HepG2 (cell line): ENCODE measurements around the gene THOC2. TPM values are rescaled to one million over a fixed set of nuclear protein-coding genes. Genes with fewer than 3 reads are reported as not detected.

ENCODE experiments used
- FOXP4 ChIP-seq: sonication (generic); formaldehyde crosslinking; IDR thresholded peaks from 2 replicates; pipeline ENCODE4 v1.4.0; 2020; ENCODE audit warnings: missing genetic modification reagents
- HNRNPK ChIP-seq: fragments of 200-400 bp; formaldehyde crosslinking; IDR thresholded peaks from 2 replicates; pipeline ENCODE4 v1.6.1; 2018; ENCODE audit warnings: low read length, low read depth, moderate library complexity, mild to moderate bottlenecking; ENCODE audit not compliant: poor library complexity, severe bottlenecking
- HOXA9 ChIP-seq: sonication (generic); formaldehyde crosslinking; IDR thresholded peaks from 2 replicates; pipeline ENCODE4 v1.8.1; 2022; ENCODE audit warnings: missing genetic modification reagents, mild to moderate bottlenecking, moderate library complexity, borderline replicate concordance
- ISL2 ChIP-seq: sonication (generic); formaldehyde crosslinking; IDR thresholded peaks from 2 replicates; pipeline ENCODE4 v1.5.0; 2020; ENCODE audit warnings: missing genetic modification reagents
- MYNN ChIP-seq: sonication (generic); formaldehyde crosslinking; IDR thresholded peaks from 2 replicates; pipeline ENCODE4 v1.4.0; 2020; ENCODE audit warnings: mild to moderate bottlenecking, low read depth, missing genetic modification reagents
- PHF5A ChIP-seq: IDR thresholded peaks from one replicate; pipeline ENCODE4 v1.6.1; 2018; ENCODE audit warnings: low read depth, missing genetic modification reagents; ENCODE audit not compliant: unreplicated experiment
- PLRG1 ChIP-seq: fragments of 450-650 bp; conservative IDR thresholded peaks from 2 replicates; pipeline ENCODE4 v1.6.1; 2016
- PPARG ChIP-seq: conservative IDR thresholded peaks from 2 replicates; pipeline ENCODE4 v1.6.1; 2016; ENCODE audit warnings: missing biosample characterization, missing genetic modification reagents
- RNF2 ChIP-seq: fragments of 450-650 bp; conservative IDR thresholded peaks from 2 replicates; pipeline ENCODE4 v1.6.1; 2016; ENCODE audit warnings: low read depth
- SYNCRIP ChIP-seq: fragments of 200-400 bp; formaldehyde crosslinking; IDR thresholded peaks from 2 replicates; pipeline ENCODE4 v1.6.1; 2018; ENCODE audit warnings: mild to moderate bottlenecking, low read depth, low read length; ENCODE audit not compliant: insufficient read depth
- TGIF2 ChIP-seq: IDR thresholded peaks from 2 replicates; pipeline ENCODE4 v1.6.1; 2016; ENCODE audit warnings: control low read depth, missing compliant biosample characterization
- UBTF ChIP-seq: sonication (generic); formaldehyde crosslinking; IDR thresholded peaks from 2 replicates; pipeline ENCODE4 v1.4.0; 2020; ENCODE audit warnings: mild to moderate bottlenecking, missing genetic modification reagents
- ZFP36L2 ChIP-seq: sonication (generic); formaldehyde crosslinking; IDR thresholded peaks from 2 replicates; pipeline ENCODE4 v1.4.0; 2020; ENCODE audit warnings: missing genetic modification reagents
- ZNF282 ChIP-seq: fragments of 450-650 bp; IDR thresholded peaks from 2 replicates; pipeline ENCODE4 v1.6.1; 2018; ENCODE audit not compliant: partially characterized antibody
- ZNF557 ChIP-seq: sonication (generic); formaldehyde crosslinking; IDR thresholded peaks from 2 replicates; pipeline ENCODE4 v1.4.0; 2020; ENCODE audit warnings: missing genetic modification reagents
- ZNF766 ChIP-seq: sonication (generic); formaldehyde crosslinking; IDR thresholded peaks from 2 replicates; pipeline ENCODE4 v1.5.0; 2020; ENCODE audit warnings: missing genetic modification reagents, borderline replicate concordance
- ZNF777 ChIP-seq: sonication (generic); formaldehyde crosslinking; IDR thresholded peaks from 2 replicates; pipeline ENCODE4 v1.4.0; 2020; ENCODE audit warnings: missing genetic modification reagents
- ZNF781 ChIP-seq: sonication (generic); formaldehyde crosslinking; IDR thresholded peaks from 2 replicates; pipeline ENCODE4 v1.5.1; 2020; ENCODE audit warnings: borderline replicate concordance, mild to moderate bottlenecking, missing genetic modification reagents; ENCODE audit errors: not compliant biosample characterization
- polyA plus RNA-seq, 8 experiments: library from polyadenylated mRNA; depleted of rRNA in 3 of 8; stranded (reverse) in 7 of 8; unstranded in 1 of 8; fragments of >200 nt; fragmentation: Illumina TruSeq in 4 of 8; extraction: Trizol in 4 of 8; gene quantifications; 2 replicates each; pipeline versions ENCODE4 v1.2.1 to v1.2.3, GENCODE V29; 2011 to 2016; ENCODE audit warnings: low read depth in 4 of 8, missing spikeins in 1 of 8, mixed read lengths in 1 of 8; ENCODE audit not compliant: insufficient read depth in 1 of 8
- total RNA-seq, 5 experiments: library from RNA; depleted of rRNA; stranded (reverse); fragments of >200 nt; fragmentation: Illumina TruSeq; extraction: Trizol; gene quantifications; 2 replicates each; pipeline ENCODE4 v1.2.3, GENCODE V29; 2016; ENCODE audit warnings: low read depth in 1 of 5
- TF ChIP-seq, protein P1 (sequence below): sonication (generic); formaldehyde crosslinking; IDR thresholded peaks from 2 replicates; pipeline ENCODE4 v1.8.0; 2023; ENCODE audit warnings: mild to moderate bottlenecking, missing genetic modification reagents
- TF ChIP-seq, protein P2 (sequence below): sonication (generic); formaldehyde crosslinking; IDR thresholded peaks from 2 replicates; pipeline ENCODE4 v1.4.0; 2020; ENCODE audit warnings: missing genetic modification reagents, borderline replicate concordance
- TF ChIP-seq, protein P3 (sequence below): sonication (generic); formaldehyde crosslinking; IDR thresholded peaks from 2 replicates; pipeline ENCODE4 v1.4.0; 2020; ENCODE audit warnings: mild to moderate bottlenecking, missing genetic modification reagents
- TF ChIP-seq, protein P4 (sequence below): sonication (generic); formaldehyde crosslinking; IDR thresholded peaks from 2 replicates; pipeline ENCODE4 v1.8.1; 2022; ENCODE audit warnings: mild to moderate bottlenecking, missing genetic modification reagents

THOC2 gene
- total and polyA plus RNA-seq, 2 of the 13 experiments (the other 11 are each of a cell fraction or from before 2014, with no cell fraction given) = 87.1 to 101 TPM

DNA sequence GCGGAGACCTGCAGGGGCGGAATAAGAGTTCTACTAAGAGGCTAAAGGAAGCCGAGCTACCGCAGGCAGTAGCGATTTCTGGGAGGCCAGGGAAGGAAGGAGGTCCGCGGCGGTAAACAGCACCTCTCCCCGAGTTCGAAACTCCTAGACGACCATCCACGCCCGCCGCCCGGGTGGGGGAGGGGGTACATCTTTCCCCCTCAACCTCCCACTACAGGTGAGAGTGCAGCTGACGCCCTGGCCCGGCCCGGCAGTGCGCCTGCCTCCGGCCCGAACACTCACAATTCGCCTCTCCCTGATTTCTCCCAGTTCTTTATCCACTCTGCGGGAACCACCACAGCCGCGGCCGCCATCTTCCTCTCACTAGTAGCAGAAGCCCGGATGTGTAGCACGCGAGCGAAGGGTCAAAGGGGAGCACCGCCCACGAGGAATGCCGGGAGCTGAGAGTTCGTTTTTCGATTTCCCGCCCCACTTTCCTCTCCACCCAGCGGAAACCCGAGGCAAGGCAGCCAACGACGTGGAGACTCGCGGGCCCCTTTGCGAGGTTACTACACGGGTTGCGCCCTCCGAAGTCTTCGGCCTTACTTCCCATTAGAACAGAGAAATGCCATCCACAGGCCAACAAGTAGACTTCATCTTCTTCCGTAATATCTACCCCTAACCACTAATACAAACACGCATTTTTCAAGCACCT, at the start of gene THOC2 (continued):
- TF ChIP-seq ZNF557 (CRISPR knock-in tag) (no peak), MYNN (CRISPR knock-in tag) (no peak), ZNF766 (0 out of 2 replicates have a peak, but pooled peaks have one; percentile 40), ZNF781 (CRISPR knock-in tag) (peak; percentile 37), ZNF777 (CRISPR knock-in tag) (no peak), PLRG1 (no peak), ZFP36L2 (CRISPR knock-in tag) (no peak), HNRNPK (no peak), RNF2 (no peak), SYNCRIP (no peak), FOXP4 (CRISPR knock-in tag) (0 out of 2 replicates have a peak, but pooled peaks have one; percentile 32), UBTF (no peak; the same call in 1 of the 2 replicates), PHF5A (CRISPR knock-in tag) (no peak), ISL2 (peak; percentile 40; the same call in 1 of the 2 replicates), HOXA9 (CRISPR knock-in tag) (no peak), TGIF2 (CRISPR knock-in tag) (no peak), PPARG (CRISPR knock-in tag) (0 out of 2 replicates have a peak, but pooled peaks have one; percentile 15), ZNF282 (no peak)
- TF ChIP-seq, protein P1, sequence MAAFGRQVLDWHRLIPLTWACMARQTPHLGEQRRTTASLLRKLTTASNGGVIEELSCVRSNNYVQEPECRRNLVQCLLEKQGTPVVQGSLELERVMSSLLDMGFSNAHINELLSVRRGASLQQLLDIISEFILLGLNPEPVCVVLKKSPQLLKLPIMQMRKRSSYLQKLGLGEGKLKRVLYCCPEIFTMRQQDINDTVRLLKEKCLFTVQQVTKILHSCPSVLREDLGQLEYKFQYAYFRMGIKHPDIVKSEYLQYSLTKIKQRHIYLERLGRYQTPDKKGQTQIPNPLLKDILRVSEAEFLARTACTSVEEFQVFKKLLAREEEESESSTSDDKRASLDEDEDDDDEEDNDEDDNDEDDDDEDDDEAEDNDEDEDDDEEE (CRISPR knock-in tag) = no peak
- TF ChIP-seq, protein P2, sequence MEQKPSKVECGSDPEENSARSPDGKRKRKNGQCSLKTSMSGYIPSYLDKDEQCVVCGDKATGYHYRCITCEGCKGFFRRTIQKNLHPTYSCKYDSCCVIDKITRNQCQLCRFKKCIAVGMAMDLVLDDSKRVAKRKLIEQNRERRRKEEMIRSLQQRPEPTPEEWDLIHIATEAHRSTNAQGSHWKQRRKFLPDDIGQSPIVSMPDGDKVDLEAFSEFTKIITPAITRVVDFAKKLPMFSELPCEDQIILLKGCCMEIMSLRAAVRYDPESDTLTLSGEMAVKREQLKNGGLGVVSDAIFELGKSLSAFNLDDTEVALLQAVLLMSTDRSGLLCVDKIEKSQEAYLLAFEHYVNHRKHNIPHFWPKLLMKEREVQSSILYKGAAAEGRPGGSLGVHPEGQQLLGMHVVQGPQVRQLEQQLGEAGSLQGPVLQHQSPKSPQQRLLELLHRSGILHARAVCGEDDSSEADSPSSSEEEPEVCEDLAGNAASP (CRISPR knock-in tag) = no peak
- TF ChIP-seq, protein P3, sequence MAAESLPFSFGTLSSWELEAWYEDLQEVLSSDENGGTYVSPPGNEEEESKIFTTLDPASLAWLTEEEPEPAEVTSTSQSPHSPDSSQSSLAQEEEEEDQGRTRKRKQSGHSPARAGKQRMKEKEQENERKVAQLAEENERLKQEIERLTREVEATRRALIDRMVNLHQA (CRISPR knock-in tag) = no peak
- TF ChIP-seq, protein P4, sequence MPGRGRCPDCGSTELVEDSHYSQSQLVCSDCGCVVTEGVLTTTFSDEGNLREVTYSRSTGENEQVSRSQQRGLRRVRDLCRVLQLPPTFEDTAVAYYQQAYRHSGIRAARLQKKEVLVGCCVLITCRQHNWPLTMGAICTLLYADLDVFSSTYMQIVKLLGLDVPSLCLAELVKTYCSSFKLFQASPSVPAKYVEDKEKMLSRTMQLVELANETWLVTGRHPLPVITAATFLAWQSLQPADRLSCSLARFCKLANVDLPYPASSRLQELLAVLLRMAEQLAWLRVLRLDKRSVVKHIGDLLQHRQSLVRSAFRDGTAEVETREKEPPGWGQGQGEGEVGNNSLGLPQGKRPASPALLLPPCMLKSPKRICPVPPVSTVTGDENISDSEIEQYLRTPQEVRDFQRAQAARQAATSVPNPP (CRISPR knock-in tag) = 0 out of 2 replicates have a peak, but pooled peaks have one; percentile 44
